Urinary bladder (tissue), 4 donors: ENCODE measurements around the gene GNAO1. TPM values are rescaled to one million over a fixed set of nuclear protein-coding genes. Genes with fewer than 3 reads are reported as not detected.

Experiments used
- DNase-seq: peaks from one replicate; pipeline ENCODE4 v3.0.0-alpha.2; 2015; ENCODE audit errors: extremely low spot score
- H3K27ac ChIP-seq: one replicate; pipeline ENCODE4 v1.5.1; 2013; ENCODE audit warnings: low read depth, mild to moderate bottlenecking, moderate library complexity
- H3K36me3 ChIP-seq: one replicate; pipeline ENCODE4 v1.6.1; 2013; ENCODE audit warnings: mild to moderate bottlenecking, moderate library complexity; ENCODE audit not compliant: insufficient read depth
- H3K4me1 ChIP-seq: one replicate; pipeline ENCODE4 v1.6.1; 2013; ENCODE audit warnings: mild to moderate bottlenecking, moderate library complexity; ENCODE audit not compliant: insufficient read depth
- H3K4me3 ChIP-seq: one replicate; pipeline ENCODE4 v1.5.1; 2013; ENCODE audit warnings: low read depth, low read length
- whole genome bisulfite sequencing: extraction: QIAGEN DNeasy Blood & Tissue Kit; methylation state at CpG from one replicate; pipeline ENCODE4 v1.1.7; 2013; 5-methylcytosine and 5-hydroxymethylcytosine counted together
- polyA plus RNA-seq: library from polyadenylated mRNA; stranded (reverse); fragments of 200-250 nt; gene quantifications from one replicate; pipeline ENCODE4 v1.2.3, GENCODE V29; 2013
- total RNA-seq: library from RNA; depleted of rRNA; stranded (reverse); fragments of >200 nt; gene quantifications from one replicate; pipeline ENCODE4 v1.2.3, GENCODE V29; 2014
- donor health status: healthy with polysubstance abuse.
- donor health status: healthy.

GNAO1 gene
- total and polyA plus RNA-seq, 2 donors, result 4.7 to 31.1 TPM

GRCh38 chr16:56258508-56259424 is 67.5 kb downstream of the GNAO1 start:
- no peak for DNase-seq
- Histone ChIP-seq H3K27ac (no peak overlapping the region), H3K4me1 (no peaks in the 10 kb centered on the region), H3K36me3 (no peaks in the 10 kb centered on the region), H3K4me3 (no peak overlapping the region)
- 88% methylated on average over 8 of the region's 8 CpGs for WGBS

GRCh38 chr16:56259425-56259779 is 68.1 kb downstream of the GNAO1 start:
- Histone ChIP-seq H3K27ac (no peak overlapping the region), H3K36me3 (no peaks in the 10 kb centered on the region), H3K4me3 (no peak overlapping the region), H3K4me1 (no peaks in the 10 kb centered on the region)
- 81% methylated on average over 4 of the region's 4 CpGs for WGBS
- DNase-seq, result no peak

GRCh38 chr16:56260378-56261160 is 69.3 kb downstream of the GNAO1 start:
- 87% methylated on average over 13 of the region's 13 CpGs for WGBS
- no peaks in the 10 kb centered on the region for H3K4me1 ChIP-seq
- DNase-seq, result no peak
- no peak overlapping the region for H3K4me3 ChIP-seq
- H3K27ac ChIP-seq, result no peak overlapping the region
- H3K36me3 ChIP-seq, result no peaks in the 10 kb centered on the region

- no peak for DNase-seq
- Histone ChIP-seq H3K27ac (no peak overlapping the region), H3K36me3 (no peaks in the 10 kb centered on the region), H3K4me3 (no peak overlapping the region), H3K4me1 (no peaks in the 10 kb centered on the region)
- 86% methylated on average over 7 of the region's 7 CpGs for WGBS
These were observed 70.4 kb downstream of the GNAO1 start for GRCh38 chr16:56261656-56262055.

- DNase-seq, result no peak
- Histone ChIP-seq H3K27ac (no peak overlapping the region), H3K4me1 (no peaks in the 10 kb centered on the region), H3K4me3 (no peak overlapping the region), H3K36me3 (no peaks in the 10 kb centered on the region)
- WGBS, result 64% methylated on average over 5 of the region's 5 CpGs
These were observed 70.9 kb downstream of the GNAO1 start for GRCh38 chr16:56262148-56262547.

- Histone ChIP-seq H3K36me3 (no peaks in the 10 kb centered on the region), H3K4me1 (no peaks in the 10 kb centered on the region), H3K4me3 (no peak overlapping the region), H3K27ac (no peak overlapping the region)
- WGBS, result 53% methylated on average over 9 of the region's 9 CpGs
- no peak for DNase-seq
These were observed 71.4 kb downstream of the GNAO1 start for GRCh38 chr16:56262551-56263245.

GRCh38 chr16:56263711-56264608 is 72.7 kb downstream of the GNAO1 start:
- no peak overlapping the region for H3K27ac ChIP-seq
- WGBS, result 82% methylated on average over 11 of the region's 11 CpGs
- H3K4me1 ChIP-seq, result no peaks in the 10 kb centered on the region
- H3K4me3 ChIP-seq, result no peak overlapping the region
- no peaks in the 10 kb centered on the region for H3K36me3 ChIP-seq
- DNase-seq, result no peak

GRCh38 chr16:56264609-56264972 is 73.3 kb downstream of the GNAO1 start:
- H3K36me3 ChIP-seq, result no peaks in the 10 kb centered on the region
- no peak overlapping the region for H3K4me3 ChIP-seq
- no peak for DNase-seq
- WGBS, result 94% methylated on average over 2 of the region's 2 CpGs
- H3K4me1 ChIP-seq, result no peaks in the 10 kb centered on the region
- H3K27ac ChIP-seq, result no peak overlapping the region

GRCh38 chr16:56265184-56265583 is 73.9 kb downstream of the GNAO1 start:
- no peak for DNase-seq
- H3K4me1 ChIP-seq, result no peaks in the 10 kb centered on the region
- no peaks in the 10 kb centered on the region for H3K36me3 ChIP-seq
- no peak overlapping the region for H3K27ac ChIP-seq
- 90% methylated on average over 4 of the region's 4 CpGs for WGBS
- H3K4me3 ChIP-seq, result no peak overlapping the region

- no peaks in the 10 kb centered on the region for H3K36me3 ChIP-seq
- 95% methylated on average over 3 of the region's 3 CpGs for WGBS
- no peak overlapping the region for H3K27ac ChIP-seq
- H3K4me3 ChIP-seq, result no peak overlapping the region
- no peaks in the 10 kb centered on the region for H3K4me1 ChIP-seq
- DNase-seq, result no peak
These were observed 74.5 kb downstream of the GNAO1 start for GRCh38 chr16:56265746-56266145.

GRCh38 chr16:56266641-56267607 is 75.6 kb downstream of the GNAO1 start:
- Histone ChIP-seq H3K36me3 (no peaks in the 10 kb centered on the region), H3K4me3 (no peak overlapping the region), H3K4me1 (no peaks in the 10 kb centered on the region), H3K27ac (no peak overlapping the region)
- DNase-seq, result no peak
- WGBS, result 84% methylated on average over 17 of the region's 17 CpGs

GRCh38 chr16:56267888-56268287 is 76.6 kb downstream of the GNAO1 start:
- WGBS, result 90% methylated on average over 2 of the region's 2 CpGs
- Histone ChIP-seq H3K4me3 (no peak overlapping the region), H3K4me1 (no peaks in the 10 kb centered on the region), H3K27ac (no peak overlapping the region), H3K36me3 (no peaks in the 10 kb centered on the region)
- no peak for DNase-seq
